HCT116 (cell line): ENCODE measurements around the gene CCDC91.

Experiments
- CTCF ChIP-seq, 3 experiments: fragments of 200-600 bp in 1 of 3; sonication (generic) in 1 of 3; IDR thresholded peaks in 2 of 3; conservative IDR thresholded peaks in 1 of 3; 2 replicates each; pipeline ENCODE4 v1.5.1; 2012 to 2017; ENCODE audit warnings: low read depth in 2 of 3, low read length in 2 of 3, antibody characterized with exemption in 1 of 3, borderline replicate concordance in 1 of 3, control low read depth in 1 of 3, mild to moderate bottlenecking in 1 of 3, mixed read lengths in 1 of 3, mixed run types in 1 of 3, moderate library complexity in 1 of 3; ENCODE audit not compliant: insufficient read depth in 1 of 3
- RAD21 ChIP-seq: IDR thresholded peaks from 2 replicates; pipeline ENCODE4 v1.6.1; 2012; ENCODE audit warnings: low read depth, mild to moderate bottlenecking
- SIN3A ChIP-seq: IDR thresholded peaks from 2 replicates; pipeline ENCODE4 v1.6.1; 2012; ENCODE audit warnings: low read depth
- ZBTB33 ChIP-seq: IDR thresholded peaks from 2 replicates; pipeline ENCODE4 v1.6.1; 2011; ENCODE audit warnings: mild to moderate bottlenecking, low read length, moderate library complexity; ENCODE audit not compliant: insufficient replicate concordance; ENCODE audit errors: extremely low read depth

GRCh38 chr12:28296287-28296686 is 106.0 kb downstream of the CCDC91 start:
- no peak for TF ChIP-seq RAD21
- no peak for TF ChIP-seq CTCF (IDR thresholded peaks at IDR 0.05 in 2 of 3, conservative IDR thresholded peaks at IDR 0.05 in 1 of 3; ENCODE audit: borderline replicate concordance in 1 of 3, insufficient read depth in 1 of 3, low read depth in 2 of 3, low read length in 2 of 3)
- no peak for TF ChIP-seq ZBTB33
- TF ChIP-seq SIN3A = no peak
